ENCODE data around the gene SUFU. TPM values are rescaled to one million over a fixed set of nuclear protein-coding genes. Genes with fewer than 3 reads are reported as not detected.

SUFU gene
- total and polyA plus RNA-seq, 7 donors, result 1.2 to 10.5 (median 6.6) TPM

DNA sequence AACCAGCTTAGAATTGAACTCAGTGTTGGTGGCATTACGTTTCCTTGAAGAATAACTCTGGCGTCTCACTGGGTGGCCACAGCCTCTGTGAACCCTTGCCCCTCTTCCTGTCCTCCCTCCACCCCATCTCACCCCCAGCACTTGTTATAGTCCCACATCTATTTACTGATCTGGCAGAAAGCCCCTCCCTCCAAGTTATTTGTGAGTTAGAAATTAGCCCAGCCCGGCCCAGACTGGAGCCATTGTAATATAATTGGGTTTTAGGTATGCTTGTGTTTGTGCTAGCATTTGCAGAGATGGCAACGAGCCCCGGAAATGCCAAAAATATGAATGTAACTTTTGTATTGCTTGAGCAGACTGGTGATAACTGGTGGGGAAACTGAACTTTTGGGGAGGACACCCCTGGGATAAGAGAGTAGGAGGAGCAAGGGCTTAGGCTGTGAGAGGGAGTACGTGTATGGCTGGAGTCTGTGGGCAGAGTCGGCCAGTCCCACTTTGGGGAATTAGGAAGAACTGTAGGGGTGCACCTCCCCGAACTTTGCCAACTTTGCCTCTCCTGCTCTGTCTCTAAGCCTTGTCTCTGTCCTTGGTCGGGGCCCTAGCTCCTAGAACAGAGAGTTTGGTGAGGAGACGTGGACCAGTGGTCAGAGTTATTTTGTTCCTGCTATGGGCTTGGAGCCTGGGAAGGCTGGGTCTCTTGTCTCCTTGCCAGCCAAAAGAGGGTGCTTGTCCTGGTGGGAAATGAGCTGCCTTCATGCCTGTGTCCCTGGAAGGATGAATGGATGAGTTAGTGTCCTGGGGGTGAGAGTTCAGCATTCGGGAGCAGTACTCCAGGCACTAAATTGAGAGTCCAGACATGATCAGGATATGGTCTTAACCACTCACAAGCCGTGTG is 121.2 kb downstream of the SUFU start:
- H3K4me3 ChIP-seq, result no peak overlapping the region
- peaks cover 0 to 4% (median 0%) of the 10 kb centered on the region in 4 donors for H3K36me3 ChIP-seq
- WGBS, 2 donors, result 87 to 90% methylated on average over 12 of the region's 12 CpGs
- no peaks in the 10 kb centered on the region for H3K27me3 ChIP-seq
- peak overlapping the region; percentile 25 to 94 (median 66) for H3K27ac ChIP-seq
- no peak for TF ChIP-seq POLR2AphosphoS5 (IDR thresholded peaks at IDR 0.05)
- no peak for TF ChIP-seq EP300 (IDR thresholded peaks at IDR 0.05)
- no peak for TF ChIP-seq POLR2A (IDR thresholded peaks at IDR 0.05)
- TF ChIP-seq, protein P1, sequence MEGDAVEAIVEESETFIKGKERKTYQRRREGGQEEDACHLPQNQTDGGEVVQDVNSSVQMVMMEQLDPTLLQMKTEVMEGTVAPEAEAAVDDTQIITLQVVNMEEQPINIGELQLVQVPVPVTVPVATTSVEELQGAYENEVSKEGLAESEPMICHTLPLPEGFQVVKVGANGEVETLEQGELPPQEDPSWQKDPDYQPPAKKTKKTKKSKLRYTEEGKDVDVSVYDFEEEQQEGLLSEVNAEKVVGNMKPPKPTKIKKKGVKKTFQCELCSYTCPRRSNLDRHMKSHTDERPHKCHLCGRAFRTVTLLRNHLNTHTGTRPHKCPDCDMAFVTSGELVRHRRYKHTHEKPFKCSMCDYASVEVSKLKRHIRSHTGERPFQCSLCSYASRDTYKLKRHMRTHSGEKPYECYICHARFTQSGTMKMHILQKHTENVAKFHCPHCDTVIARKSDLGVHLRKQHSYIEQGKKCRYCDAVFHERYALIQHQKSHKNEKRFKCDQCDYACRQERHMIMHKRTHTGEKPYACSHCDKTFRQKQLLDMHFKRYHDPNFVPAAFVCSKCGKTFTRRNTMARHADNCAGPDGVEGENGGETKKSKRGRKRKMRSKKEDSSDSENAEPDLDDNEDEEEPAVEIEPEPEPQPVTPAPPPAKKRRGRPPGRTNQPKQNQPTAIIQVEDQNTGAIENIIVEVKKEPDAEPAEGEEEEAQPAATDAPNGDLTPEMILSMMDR (IDR thresholded peaks at IDR 0.05), result no peak
- no peaks in the 10 kb centered on the region for H3K9me3 ChIP-seq
- intact Hi-C loops (cut with DNase I), result loop anchor here (5.0 kb wide), 1 partner anchor 508 kb away; no protein-coding TSS in a partner anchor
- no peak for DNase-seq
- peaks cover 0 to 82% (median 77%) of the 10 kb centered on the region in 4 donors for H3K4me1 ChIP-seq

DNA sequence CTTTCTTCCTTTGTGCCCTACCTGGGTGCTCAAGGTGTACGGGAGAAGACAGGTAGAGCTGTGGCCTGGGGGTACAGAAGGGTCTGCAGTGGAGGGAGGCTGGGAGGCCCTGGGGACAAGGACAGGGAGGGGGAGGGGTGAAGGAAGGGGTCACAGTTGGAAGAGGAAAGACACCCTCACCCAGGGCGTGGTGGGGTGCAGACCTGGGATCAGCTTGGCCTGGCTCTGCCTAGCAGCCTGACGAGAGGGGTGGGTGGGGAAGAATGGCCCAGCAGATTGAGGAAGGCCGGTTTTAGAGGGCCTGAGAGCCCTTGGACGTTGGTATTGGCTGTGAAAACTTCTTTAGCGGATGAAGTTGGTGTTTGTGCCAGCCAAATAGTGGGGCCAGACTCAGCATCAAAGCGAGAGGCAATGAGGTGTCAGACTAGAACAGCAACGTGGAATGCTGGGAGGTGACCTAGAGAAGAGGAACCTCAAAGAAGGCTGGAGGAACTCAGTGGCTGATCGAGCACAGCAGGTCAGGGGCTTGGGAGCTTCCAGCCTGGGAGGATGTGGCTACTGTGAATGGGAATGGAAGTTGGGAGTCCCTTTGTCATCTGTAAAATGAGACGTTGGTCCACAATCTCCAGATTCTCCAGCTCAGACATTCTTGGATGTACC is 122.4 kb downstream of the SUFU start:
- peaks cover 0 to 82% (median 77%) of the 10 kb centered on the region in 4 donors for H3K4me1 ChIP-seq

DNA sequence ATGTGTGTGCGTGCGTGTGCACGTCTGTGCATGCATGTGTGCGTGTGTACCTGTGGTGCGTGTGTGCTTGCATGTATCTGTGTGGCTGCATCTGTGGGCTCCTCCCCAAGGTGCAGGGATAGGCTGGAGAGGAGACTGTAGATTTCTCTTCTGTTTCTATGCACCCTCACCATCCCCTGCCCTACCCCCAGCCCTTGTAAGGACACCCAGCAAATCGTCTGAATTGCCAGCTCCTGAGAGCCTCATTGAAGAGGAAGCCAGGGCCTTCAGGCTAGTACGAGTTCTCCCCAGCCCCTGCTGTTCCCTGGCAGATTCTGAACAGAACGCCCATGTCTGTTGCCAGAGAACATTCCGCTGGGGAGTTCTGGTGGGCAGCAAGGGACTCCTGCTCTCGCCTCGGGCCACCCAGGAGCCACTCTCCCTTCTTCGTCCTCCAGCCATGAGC is 123.5 kb downstream of the SUFU start:
- WGBS, 2 donors, result 82% methylated on average over 12 of the region's 12 CpGs
- TF ChIP-seq POLR2A (IDR thresholded peaks at IDR 0.05) (no peak), POLR2AphosphoS5 (IDR thresholded peaks at IDR 0.05) (peak in 2 of 4 donors; percentile 33 to 40)
- TF ChIP-seq, protein P1 (IDR thresholded peaks at IDR 0.05), result no peak
- intact Hi-C loops (cut with DNase I), result loop anchor here (5.0 kb wide), 1 partner anchor 510 kb away; no protein-coding TSS in a partner anchor
- H3K27me3 ChIP-seq, result no peaks in the 10 kb centered on the region
- H3K27ac ChIP-seq, result peak overlapping the region; percentile 81 to 94 (median 88)
- H3K36me3 ChIP-seq, result peaks cover 0 to 7% (median 0%) of the 10 kb centered on the region in 4 donors
- H3K4me3 ChIP-seq, result no peak overlapping the region
- DNase-seq, result peak; percentile 73
- H3K9me3 ChIP-seq, result no peaks in the 10 kb centered on the region
- peaks cover 0 to 82% (median 77%) of the 10 kb centered on the region in 4 donors for H3K4me1 ChIP-seq

More for the DNA sequence above, 122.4 kb downstream of the SUFU start:
- Histone ChIP-seq H3K27me3 (no peaks in the 10 kb centered on the region), H3K27ac (peak overlapping the region; percentile 53 to 94 (median 88)), H3K4me3 (no peak overlapping the region), H3K36me3 (peaks cover 0 to 7% (median 0%) of the 10 kb centered on the region in 4 donors), H3K9me3 (no peaks in the 10 kb centered on the region)
- intact Hi-C loops (cut with DNase I), result loop anchor here (5.0 kb wide), 1 partner anchor 509 kb away; no protein-coding TSS in a partner anchor
- DNase-seq, result peak; percentile 42
- WGBS, 2 donors, result 86 to 87% methylated on average over 10 of the region's 10 CpGs
- no peak for TF ChIP-seq EP300 (IDR thresholded peaks at IDR 0.05)
- no peak for TF ChIP-seq POLR2AphosphoS5 (IDR thresholded peaks at IDR 0.05)
- no peak for TF ChIP-seq POLR2A (IDR thresholded peaks at IDR 0.05)
- TF ChIP-seq, protein P1 (IDR thresholded peaks at IDR 0.05), result no peak

DNA sequence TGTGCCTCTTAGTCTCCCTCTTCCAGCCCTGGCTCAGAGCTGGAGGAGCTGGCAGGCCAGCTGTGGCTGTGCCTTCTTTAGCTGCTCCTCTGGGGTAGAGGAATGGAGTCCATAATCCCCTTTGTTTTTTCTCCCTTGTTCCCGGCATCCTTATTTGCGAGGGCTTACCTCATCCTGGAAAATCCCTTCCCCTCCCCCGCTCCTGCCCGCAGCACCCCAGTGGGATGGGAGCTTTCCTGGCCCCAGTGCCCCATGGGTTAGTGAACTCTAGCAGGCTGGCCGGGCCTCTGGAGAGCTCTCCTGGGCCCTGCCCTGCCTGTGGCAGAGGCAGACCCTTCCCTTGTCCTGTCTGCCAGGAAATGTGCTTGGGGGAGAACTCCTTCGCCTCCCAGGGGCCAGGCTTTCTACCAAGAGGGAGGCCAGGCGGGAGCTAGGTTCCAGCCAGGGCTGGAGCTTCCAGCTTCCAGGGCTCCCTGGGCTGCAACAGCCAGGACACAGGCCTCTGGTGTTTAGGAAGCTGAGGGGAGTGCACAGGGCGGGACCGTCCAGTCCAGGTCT is 124.0 kb downstream of the SUFU start:
- H3K36me3 ChIP-seq, result peaks cover 0 to 7% (median 0%) of the 10 kb centered on the region in 4 donors
- H3K9me3 ChIP-seq, result no peaks in the 10 kb centered on the region
- no peak for DNase-seq
- intact Hi-C loops (cut with DNase I), result loop anchor here (5.0 kb wide), 1 partner anchor 511 kb away; no protein-coding TSS in a partner anchor
- H3K27me3 ChIP-seq, result no peaks in the 10 kb centered on the region
- peak overlapping the region; percentile 81 to 94 (median 88) for H3K27ac ChIP-seq
- no peak overlapping the region for H3K4me3 ChIP-seq
- H3K4me1 ChIP-seq, result peaks cover 0 to 84% (median 81%) of the 10 kb centered on the region in 4 donors
- no peak for TF ChIP-seq POLR2AphosphoS5 (IDR thresholded peaks at IDR 0.05)
- peak in 1 of 4 donors; percentile 41 for TF ChIP-seq EP300 (IDR thresholded peaks at IDR 0.05)
- 68 to 76% methylated on average over 9 of the region's 9 CpGs for WGBS, 2 donors

Data from sigmoid colon (tissue), 7 donors.